Thyroid gland (tissue), 4 donors: ENCODE measurements around the gene SLC16A4.

ENCODE experiments used
- CTCF ChIP-seq, 6 experiments: fragments of 200-600 bp in 3 of 6; fragments of 450-650 bp in 3 of 6; sonication (generic) in 3 of 6; IDR thresholded peaks; one replicate each; pipeline ENCODE4 v1.5.1; 2016 to 2019; ENCODE audit warnings: antibody characterized with exemption in 6 of 6, mild to moderate bottlenecking in 2 of 6, inconsistent platforms in 1 of 6, moderate library complexity in 1 of 6
- POLR2A ChIP-seq, 2 donors: fragments of 450-650 bp; IDR thresholded peaks; one replicate each; pipeline ENCODE4 v1.6.1; 2017; ENCODE audit warnings: antibody characterized with exemption in 2 of 2, mild to moderate bottlenecking in 2 of 2, moderate library complexity in 1 of 2

GRCh38 chr1:110328700-110329099, 62.1 kb downstream of the SLC16A4 start:
- no peak for TF ChIP-seq CTCF (IDR thresholded peaks at IDR 0.05)
- no peak for TF ChIP-seq POLR2A (IDR thresholded peaks at IDR 0.05)
